ENCODE results near the gene CAPN12. TPM values are rescaled to one million over a fixed set of nuclear protein-coding genes. Genes with fewer than 3 reads are reported as not detected.

The CAPN12 gene
- total RNA-seq, 1 donor from 2014 or later: not detected

- no peak for DNase-seq (ENCODE audit: extremely low spot score, unreplicated experiment)
- Mint-ChIP-seq H3K27me3 (ENCODE audit: unreplicated experiment) (no peaks in the 10 kb centered on the region), H3K36me3 (ENCODE audit: unreplicated experiment) (no peaks in the 10 kb centered on the region), H3K27ac (ENCODE audit: unreplicated experiment) (no peak overlapping the region), H3K9me3 (ENCODE audit: unreplicated experiment) (no peaks in the 10 kb centered on the region), H3K4me1 (ENCODE audit: unreplicated experiment) (peaks cover 12% of the 10 kb centered on the region), H3K4me3 (ENCODE audit: unreplicated experiment) (no peak overlapping the region)
- no peak for TF ChIP-seq CTCF (IDR thresholded peaks at IDR 0.05)
Observed at GRCh38 chr19:38739440-38740256, 4.6 kb downstream of the CAPN12 start.

GRCh38 chr19:38737921-38738737, 6.1 kb downstream of the CAPN12 start:
- DNase-seq (ENCODE audit: extremely low spot score, unreplicated experiment): no peak
- H3K36me3 Mint-ChIP-seq (ENCODE audit: unreplicated experiment): no peaks in the 10 kb centered on the region

GRCh38 chr19:38737281-38737865, 6.9 kb downstream of the CAPN12 start:
- H3K9me3 Mint-ChIP-seq (ENCODE audit: unreplicated experiment): no peaks in the 10 kb centered on the region
- H3K27ac Mint-ChIP-seq (ENCODE audit: unreplicated experiment): no peak overlapping the region
- H3K36me3 Mint-ChIP-seq (ENCODE audit: unreplicated experiment): no peaks in the 10 kb centered on the region
- H3K4me3 Mint-ChIP-seq (ENCODE audit: unreplicated experiment): peak overlapping the region; percentile 20
- peaks cover 23% of the 10 kb centered on the region for H3K4me1 Mint-ChIP-seq (ENCODE audit: unreplicated experiment)
- no peaks in the 10 kb centered on the region for H3K27me3 Mint-ChIP-seq (ENCODE audit: unreplicated experiment)
- no peak for TF ChIP-seq CTCF (IDR thresholded peaks at IDR 0.05)
- DNase-seq (ENCODE audit: extremely low spot score, unreplicated experiment): no peak

More at GRCh38 chr19:38737921-38738737, 6.1 kb downstream of the CAPN12 start:
- peaks cover 20% of the 10 kb centered on the region for H3K4me1 Mint-ChIP-seq (ENCODE audit: unreplicated experiment)
- H3K27me3 Mint-ChIP-seq (ENCODE audit: unreplicated experiment): no peaks in the 10 kb centered on the region
- H3K27ac Mint-ChIP-seq (ENCODE audit: unreplicated experiment): no peak overlapping the region
- H3K4me3 Mint-ChIP-seq (ENCODE audit: unreplicated experiment): peak overlapping the region; percentile 20
- no peak for TF ChIP-seq CTCF (IDR thresholded peaks at IDR 0.05)
- H3K9me3 Mint-ChIP-seq (ENCODE audit: unreplicated experiment): no peaks in the 10 kb centered on the region

- Mint-ChIP-seq H3K27me3 (ENCODE audit: unreplicated experiment) (no peaks in the 10 kb centered on the region), H3K4me1 (ENCODE audit: unreplicated experiment) (peaks cover 25% of the 10 kb centered on the region), H3K9me3 (ENCODE audit: unreplicated experiment) (no peaks in the 10 kb centered on the region), H3K27ac (ENCODE audit: unreplicated experiment) (no peak overlapping the region), H3K4me3 (ENCODE audit: unreplicated experiment) (peak overlapping the region; percentile 18), H3K36me3 (ENCODE audit: unreplicated experiment) (peaks cover 5% of the 10 kb centered on the region)
- no peak for TF ChIP-seq CTCF (IDR thresholded peaks at IDR 0.05)
- no peak for DNase-seq (ENCODE audit: extremely low spot score, unreplicated experiment)
Observed at GRCh38 chr19:38736413-38737280, 7.6 kb downstream of the CAPN12 start.

Measured in osteocyte (in vitro differentiated cells).